HepG2 (cell line): ENCODE results near the gene TBL2. TPM values are rescaled to one million over a fixed set of nuclear protein-coding genes. Genes with fewer than 3 reads are reported as not detected.
A peak's percentile ranks its signal among the peaks of the same experiment; 100 is the strongest.

Experiments
- GTF2F1 ChIP-seq: fragments of 150-350 bp; IDR thresholded peaks from 2 replicates; pipeline ENCODE4 v1.6.1; 2014; ENCODE audit warnings: low read length
- NFATC3 ChIP-seq: sonication (generic); formaldehyde crosslinking; IDR thresholded peaks from 2 replicates; pipeline ENCODE4 v1.5.1; 2020; ENCODE audit warnings: mild to moderate bottlenecking, missing genetic modification reagents
- PLSCR1 ChIP-seq: sonication (generic); formaldehyde crosslinking; IDR thresholded peaks from 2 replicates; pipeline ENCODE4 v1.5.0; 2020; ENCODE audit warnings: missing genetic modification reagents, mild to moderate bottlenecking, borderline replicate concordance
- ZNF207 ChIP-seq: fragments of 450-650 bp; IDR thresholded peaks from 2 replicates; pipeline ENCODE4 v1.6.1; 2016; ENCODE audit warnings: antibody characterized with exemption, borderline replicate concordance
- ZNF276 ChIP-seq: sonication (generic); formaldehyde crosslinking; IDR thresholded peaks from 2 replicates; pipeline ENCODE4 v1.4.0; 2020; ENCODE audit warnings: mild to moderate bottlenecking, low read depth, missing genetic modification reagents
- ZNF367 ChIP-seq: sonication (generic); formaldehyde crosslinking; IDR thresholded peaks from 2 replicates; pipeline ENCODE4 v1.4.0; 2020; ENCODE audit warnings: missing genetic modification reagents, borderline replicate concordance
- ZNF407 ChIP-seq: sonication (generic); formaldehyde crosslinking; IDR thresholded peaks from one replicate; pipeline ENCODE4 v1.5.1; 2020; ENCODE audit warnings: mild to moderate bottlenecking, missing genetic modification reagents; ENCODE audit errors: not compliant biosample characterization
- ZNF562 ChIP-seq: sonication (generic); formaldehyde crosslinking; IDR thresholded peaks from 2 replicates; pipeline ENCODE4 v1.8.0; 2022; ENCODE audit warnings: missing genetic modification reagents, borderline replicate concordance
- ZNF687 ChIP-seq: sonication (generic); formaldehyde crosslinking; IDR thresholded peaks from 2 replicates; pipeline ENCODE4 v1.5.1; 2020; ENCODE audit warnings: mild to moderate bottlenecking, missing genetic modification reagents, moderate library complexity
- ZNF784 ChIP-seq: sonication (generic); formaldehyde crosslinking; IDR thresholded peaks from 2 replicates; pipeline ENCODE4 v1.5.1; 2020; ENCODE audit warnings: missing genetic modification reagents, mild to moderate bottlenecking, borderline replicate concordance
- ZNF788 ChIP-seq: sonication (generic); formaldehyde crosslinking; IDR thresholded peaks from 2 replicates; pipeline ENCODE4 v1.5.0; 2020; ENCODE audit warnings: mild to moderate bottlenecking, missing genetic modification reagents, borderline replicate concordance
- polyA plus RNA-seq, 8 experiments: library from polyadenylated mRNA; depleted of rRNA in 3 of 8; stranded (reverse) in 7 of 8; unstranded in 1 of 8; fragments of >200 nt; fragmentation: Illumina TruSeq in 4 of 8; extraction: Trizol in 4 of 8; gene quantifications; 2 replicates each; pipeline versions ENCODE4 v1.2.1 to v1.2.3, GENCODE V29; 2011 to 2016; ENCODE audit warnings: low read depth in 4 of 8, missing spikeins in 1 of 8, mixed read lengths in 1 of 8; ENCODE audit not compliant: insufficient read depth in 1 of 8
- total RNA-seq, 5 experiments: library from RNA; depleted of rRNA; stranded (reverse); fragments of >200 nt; fragmentation: Illumina TruSeq; extraction: Trizol; gene quantifications; 2 replicates each; pipeline ENCODE4 v1.2.3, GENCODE V29; 2016; ENCODE audit warnings: low read depth in 1 of 5

Gene TBL2
- total and polyA plus RNA-seq, 2 of the 13 experiments (the other 11 are each of a cell fraction or from before 2014, with no cell fraction given): 43.4 to 47.2 TPM

- TF ChIP-seq ZNF687 (CRISPR knock-in tag): peak; percentile 74
- 0 out of 2 replicates have a peak, but pooled peaks have one; percentile 60 for TF ChIP-seq PLSCR1 (CRISPR knock-in tag)
- TF ChIP-seq ZNF562 (CRISPR knock-in tag): no peak
- TF ChIP-seq ZNF407 (CRISPR knock-in tag): peak; percentile 31
- TF ChIP-seq ZNF207: no peak
- no peak for TF ChIP-seq GTF2F1
- TF ChIP-seq ZNF784 (CRISPR knock-in tag): peak; percentile 72
- peak; percentile 66; the same call in 1 of the 2 replicates for TF ChIP-seq ZNF367 (CRISPR knock-in tag)
- no peak for TF ChIP-seq ZNF276 (CRISPR knock-in tag)
- TF ChIP-seq ZNF788 (CRISPR knock-in tag): no peak
- TF ChIP-seq NFATC3 (CRISPR knock-in tag): no peak
Measured at GRCh38 chr7:73623798-73624668, 45.7 kb upstream of the TBL2 start, which contains the start of gene MLXIPL (continued).
